GM19240 (cell line): ENCODE measurements around the gene UTS2R.
"Not testable (repeated sequence)": the region's sequence is repeated elsewhere in the genome, so short reads cannot be mapped to it uniquely, and the experiment has no call there.

ENCODE experiments used
- DNase-seq: peaks from one replicate; pipeline ENCODE4 v3.0.0; 2011; ENCODE audit warnings: low spot score; ENCODE audit not compliant: insufficient read length

Gene UTS2R

GRCh38 chr17:82406131-82406671 lies 34.6 kb downstream of the UTS2R start:
- DNase-seq, result no peak

GRCh38 chr17:82407255-82407654 lies 35.7 kb downstream of the UTS2R start:
- DNase-seq, result no peak

GRCh38 chr17:82408288-82408937 lies 36.8 kb downstream of the UTS2R start:
- DNase-seq, result no peak

- no peak for DNase-seq
These were observed 37.4 kb downstream of the UTS2R start for GRCh38 chr17:82408938-82409318.

- DNase-seq, result no peak
These were observed 38.6 kb downstream of the UTS2R start for GRCh38 chr17:82410014-82410716.

DNA sequence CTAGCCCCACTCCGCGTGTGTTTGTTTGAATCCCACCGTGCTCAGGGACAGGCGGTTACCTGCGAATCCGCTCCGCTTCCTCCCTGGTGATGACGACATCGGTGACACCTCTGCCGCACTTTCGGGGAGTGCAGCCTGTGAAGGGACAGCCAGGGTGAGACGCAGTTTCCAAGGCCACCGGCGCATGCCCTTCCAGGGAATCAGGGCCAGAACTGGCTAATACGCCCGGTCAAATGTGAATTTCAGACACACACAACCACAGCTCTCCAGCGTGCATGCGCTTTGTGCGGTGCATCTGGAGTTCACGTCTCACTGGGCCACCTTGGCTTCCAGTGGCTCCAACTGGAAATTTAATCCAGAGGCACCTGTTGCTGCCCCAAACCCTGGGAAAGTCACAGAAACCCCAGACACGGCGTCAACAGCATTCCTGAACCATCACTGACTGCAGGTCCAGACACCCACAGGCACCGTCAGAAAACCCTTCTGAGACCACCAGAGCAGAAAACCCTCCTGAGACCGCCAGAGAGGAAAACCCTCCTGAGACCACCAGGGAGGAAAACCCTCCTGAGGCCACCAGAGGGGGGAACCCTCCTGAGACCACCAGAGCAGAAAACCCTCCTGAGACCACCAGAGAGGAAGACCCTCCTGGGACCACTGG lies 40.0 kb downstream of the UTS2R start:
- DNase-seq, result no peak

DNA sequence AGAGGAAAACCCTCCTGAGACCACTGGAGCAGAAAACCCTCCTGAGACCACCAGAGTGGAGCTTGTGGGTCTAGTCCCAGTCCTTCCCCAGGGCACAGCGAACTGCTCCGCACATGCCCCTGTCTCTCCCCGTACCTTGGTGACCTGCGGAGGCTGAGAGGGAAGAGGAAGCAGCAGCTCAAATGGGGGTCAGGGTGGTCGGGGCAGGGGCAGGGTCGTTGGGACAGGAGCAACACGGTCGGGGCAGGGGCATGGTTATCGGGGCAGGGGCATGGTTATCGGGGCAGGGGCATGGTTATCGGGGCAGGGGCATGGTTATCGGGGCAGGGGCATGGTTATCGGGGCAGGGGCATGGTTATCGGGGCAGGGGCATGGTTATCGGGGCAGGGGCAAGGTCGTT lies 40.5 kb downstream of the UTS2R start:
- DNase-seq, result not testable (repeated sequence)

- no peak for DNase-seq
These were observed 41.3 kb downstream of the UTS2R start for GRCh38 chr17:82412535-82413520.

DNA sequence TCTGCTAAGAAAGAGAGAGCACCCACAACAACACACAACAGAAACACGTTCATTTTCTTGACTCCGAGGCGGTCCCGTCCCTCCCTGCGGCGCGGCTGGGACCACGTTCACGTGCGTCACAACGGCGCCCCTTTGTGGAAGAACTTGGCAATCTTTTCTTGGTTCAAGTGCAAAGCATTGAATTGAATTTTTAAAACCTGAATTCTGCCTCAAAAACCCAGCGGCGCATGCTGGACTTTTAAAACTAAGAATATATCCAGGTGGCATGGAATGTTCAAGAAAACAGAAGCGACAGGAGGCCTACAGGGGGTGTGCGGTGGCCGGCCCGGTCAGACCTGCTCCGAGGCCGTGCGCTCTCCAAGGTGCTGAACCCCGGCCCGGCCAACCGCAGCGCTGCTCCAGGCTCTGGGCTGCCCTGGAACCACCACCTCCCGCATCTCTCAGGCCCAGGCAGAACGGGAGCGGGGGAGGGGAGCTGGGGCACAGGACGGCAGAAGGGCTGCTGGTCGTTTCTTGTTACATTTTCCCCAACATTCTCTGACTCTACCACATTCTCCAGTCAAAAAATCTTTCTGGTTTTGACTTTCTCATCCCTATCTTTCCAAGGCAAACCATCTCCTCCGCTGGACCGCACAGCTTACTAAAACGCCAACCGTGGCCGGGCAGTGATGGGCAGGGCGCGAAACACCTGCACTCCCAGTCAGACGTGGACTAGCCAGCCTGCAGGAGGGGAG lies 43.1 kb downstream of the UTS2R start:
- DNase-seq, result peak; percentile 79

GRCh38 chr17:82415336-82415735 lies 43.8 kb downstream of the UTS2R start:
- no peak for DNase-seq

DNA sequence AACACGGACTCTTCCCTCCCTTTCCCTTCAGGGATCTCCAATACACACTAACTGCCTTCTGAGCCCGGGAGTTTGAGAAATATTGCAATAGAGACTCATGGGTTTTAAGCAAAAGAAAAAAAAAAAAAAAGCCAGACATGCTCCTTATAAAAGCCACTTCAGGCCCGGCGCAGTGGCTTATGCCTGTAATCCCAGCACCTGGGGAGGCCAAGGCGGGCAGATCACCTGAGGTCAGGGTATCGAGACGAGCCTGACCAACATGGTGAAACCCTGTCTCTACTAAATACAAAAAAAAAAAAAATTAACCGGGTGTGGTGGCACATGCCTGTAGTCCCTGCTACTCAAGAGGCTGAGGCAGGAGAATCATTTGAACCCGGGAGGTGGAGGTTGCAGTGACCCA lies 44.2 kb downstream of the UTS2R start:
- no peak for DNase-seq

- no peak for DNase-seq
These were observed 44.7 kb downstream of the UTS2R start for GRCh38 chr17:82416264-82416663.

DNA sequence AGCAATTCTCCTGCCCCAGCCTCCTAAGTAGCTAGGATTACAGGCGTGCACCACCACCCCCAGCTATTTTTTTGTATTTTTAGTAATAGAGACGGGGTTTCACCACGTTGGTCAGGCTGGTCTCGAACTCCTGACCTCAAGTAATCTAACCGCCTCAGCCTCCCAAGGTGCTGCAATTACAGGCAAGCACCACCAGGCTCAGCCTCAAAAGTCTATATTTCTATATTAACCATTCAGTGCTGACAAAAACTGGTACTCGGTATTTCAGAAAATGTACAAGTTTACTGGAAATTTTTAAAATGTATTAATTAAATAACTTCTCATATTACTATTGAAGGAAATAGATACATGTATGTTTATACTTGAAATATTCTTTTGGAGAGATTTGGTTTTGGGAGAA lies 45.2 kb downstream of the UTS2R start:
- DNase-seq, result no peak

GRCh38 chr17:82418001-82418986 lies 46.7 kb downstream of the UTS2R start, which contains the start of the genes HEXD and OGFOD3:
Gene HEXD (plus strand): TSS chr17:82418347. CDS start chr17:82419800, 1,453 bp downstream.
Gene OGFOD3 (minus strand): TSS chr17:82418586. CDS start chr17:82418485, 101 bp downstream.
- DNase-seq, result peak; percentile 87

- no peak for DNase-seq
These were observed 48.0 kb downstream of the UTS2R start for GRCh38 chr17:82419540-82419939.

DNA sequence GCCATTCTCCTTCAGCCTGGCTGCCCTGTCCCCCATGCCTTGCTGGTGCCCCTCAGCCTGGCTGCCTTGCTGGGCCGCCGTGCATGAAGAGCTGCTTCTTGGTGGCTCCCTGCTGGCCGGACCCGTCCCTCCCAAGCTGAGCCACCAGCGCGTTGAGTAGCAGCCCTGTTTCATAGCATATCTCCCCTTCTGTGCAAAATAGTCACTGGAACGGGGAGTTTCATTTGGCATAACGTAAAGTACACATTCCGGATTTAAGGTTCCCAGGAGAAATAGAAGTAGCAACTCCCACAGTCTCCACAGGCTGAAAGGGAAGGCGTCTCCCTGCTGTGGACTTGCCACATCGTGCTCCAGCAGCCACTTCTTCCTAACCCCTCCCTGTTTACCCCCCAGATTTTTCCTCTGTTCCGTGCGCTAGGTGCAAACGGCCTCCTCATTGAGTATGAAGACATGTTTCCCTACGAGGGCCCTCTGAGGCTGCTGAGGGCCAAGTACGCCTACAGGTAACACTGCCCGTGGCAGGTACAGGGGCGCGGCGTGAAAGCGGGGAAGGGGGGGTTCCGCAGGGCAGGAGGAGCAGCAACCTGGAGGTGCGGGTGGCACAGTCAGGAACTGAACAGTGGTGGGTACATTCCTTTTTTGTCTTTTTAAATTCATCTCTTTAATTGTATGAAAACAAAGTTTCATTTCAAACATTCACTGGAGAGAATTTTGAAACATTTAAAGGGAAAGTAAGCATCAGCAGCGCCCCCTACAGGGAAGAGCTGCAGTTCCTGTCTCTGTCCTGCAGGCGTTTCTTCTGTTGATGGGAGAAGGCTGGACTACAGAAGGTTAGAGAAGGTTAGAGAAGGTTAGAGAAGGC lies 52.7 kb downstream of the UTS2R start:
- no peak for DNase-seq

DNA sequence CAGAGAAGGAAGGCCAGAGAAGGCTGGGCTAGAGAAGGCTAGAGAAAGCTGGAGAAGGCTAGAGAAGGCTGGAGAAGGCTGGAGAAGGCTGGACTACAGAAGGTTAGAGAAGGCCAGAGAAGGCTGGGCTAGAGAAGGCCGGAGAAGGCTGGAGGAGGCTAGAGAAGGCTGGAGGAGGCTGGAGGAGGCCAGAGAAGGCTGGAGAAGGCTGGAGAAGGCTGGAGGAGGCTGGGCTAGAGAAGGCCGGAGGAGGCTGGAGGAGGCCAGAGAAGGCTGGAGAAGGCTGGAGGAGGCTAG lies 53.2 kb downstream of the UTS2R start:
- DNase-seq, result no peak
